HG02852 (cell line): ENCODE results near the gene PCNX4.

Source experiments
- ATAC-seq: cut with Tn5 transposase; IDR thresholded peaks from one replicate; pipeline ENCODE4 v1.9.1; 2021; ENCODE audit warnings: mild to moderate bottlenecking, moderate library complexity; ENCODE audit not compliant: unreplicated experiment

PCNX4 gene

DNA sequence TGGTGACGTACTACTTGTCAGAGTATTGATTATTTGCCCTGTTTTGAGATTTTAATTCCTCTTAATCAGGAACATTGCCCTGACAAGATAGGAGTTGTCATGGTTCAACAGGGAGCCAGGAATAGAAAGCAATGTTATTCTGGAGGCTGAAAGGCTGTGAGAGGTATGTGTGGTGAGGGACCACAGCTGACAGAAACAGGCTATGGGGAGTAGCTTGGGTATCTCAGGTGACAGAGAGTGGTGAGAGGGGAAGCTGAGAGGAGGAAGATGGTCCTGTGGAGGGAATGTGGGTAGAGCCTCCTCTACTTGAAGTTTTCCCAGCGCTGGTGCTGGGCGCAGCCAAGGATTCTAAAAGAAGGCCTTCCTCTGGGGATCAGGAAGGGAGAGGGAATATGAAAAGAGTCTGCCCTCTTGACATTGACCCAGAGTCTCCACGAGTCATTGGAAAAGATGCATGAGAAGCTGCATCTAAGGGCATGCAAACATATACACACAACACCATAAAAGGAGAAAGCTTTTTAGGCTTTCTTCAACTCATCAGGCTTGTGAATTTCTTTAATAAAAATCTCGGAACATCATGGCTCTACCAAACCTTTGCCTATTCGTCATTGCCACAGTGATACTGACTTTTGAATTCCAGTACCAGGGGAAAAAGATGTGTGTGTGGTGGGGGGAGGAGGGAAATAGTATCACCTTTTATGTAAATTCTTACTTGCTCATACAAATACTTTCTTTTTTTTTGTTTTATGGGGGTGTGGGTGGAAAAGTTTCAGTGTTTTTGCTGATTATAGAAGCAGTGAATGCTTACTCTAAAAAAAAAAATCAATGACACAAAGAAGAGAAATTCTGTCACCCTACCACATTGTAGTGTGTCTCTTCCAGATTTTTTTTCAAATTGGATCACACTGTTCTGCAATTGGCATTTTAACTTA is 113.4 kb downstream of the PCNX4 start:
- peak; percentile 55 for ATAC-seq

DNA sequence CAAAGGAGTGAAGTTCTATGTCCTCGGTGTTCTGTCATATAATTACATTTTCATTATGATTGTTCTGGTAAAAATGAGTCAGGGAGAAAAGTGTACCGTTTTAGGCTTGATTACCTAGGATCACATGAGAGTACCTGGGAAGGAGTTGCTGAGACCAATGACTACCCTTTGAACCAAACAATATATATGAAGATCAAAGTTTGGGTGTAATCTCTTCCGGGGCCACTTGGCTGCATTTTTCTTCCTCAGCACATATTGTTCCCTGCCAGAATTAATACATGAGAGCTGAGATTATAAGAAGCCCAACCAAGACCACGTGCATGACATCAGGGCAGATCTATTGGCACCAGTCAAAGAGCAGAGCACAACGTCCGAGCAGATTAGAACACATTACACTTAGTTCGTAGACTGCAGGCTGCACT is 114.5 kb downstream of the PCNX4 start:
- no peak for ATAC-seq

DNA sequence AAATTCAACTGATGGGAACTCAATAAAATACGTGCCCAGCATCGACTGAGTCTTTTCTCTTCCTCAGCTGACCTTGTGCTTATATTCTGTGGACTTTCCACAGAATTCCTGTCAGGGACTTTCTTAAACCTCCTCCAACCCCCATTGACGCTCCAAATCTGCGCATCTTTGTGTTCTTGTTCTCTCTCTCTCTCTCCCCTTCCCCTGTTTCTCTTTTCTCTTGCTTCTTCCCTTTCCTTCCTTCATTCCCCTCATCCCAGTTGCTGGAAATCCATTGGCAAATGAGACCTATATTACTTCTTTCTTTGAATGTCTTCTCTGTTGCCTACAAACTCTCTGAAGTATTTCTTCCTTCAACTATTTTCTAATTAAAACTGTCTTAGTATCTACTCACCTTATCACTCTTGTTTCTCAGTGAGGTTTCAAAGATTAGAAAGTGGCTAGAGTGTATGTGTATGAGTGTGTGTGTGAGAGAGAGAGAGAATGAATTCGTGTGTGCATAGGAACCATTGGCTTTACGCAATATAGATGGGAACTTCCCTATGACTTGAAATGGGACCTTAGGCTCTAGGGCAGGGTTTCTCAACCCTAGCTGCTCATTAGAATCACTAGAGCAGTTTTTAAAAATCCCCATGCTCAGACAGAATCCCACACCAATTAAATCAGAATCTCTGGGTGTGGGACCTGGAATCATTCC is 115.3 kb downstream of the PCNX4 start:
- peak; percentile 42 for ATAC-seq

DNA sequence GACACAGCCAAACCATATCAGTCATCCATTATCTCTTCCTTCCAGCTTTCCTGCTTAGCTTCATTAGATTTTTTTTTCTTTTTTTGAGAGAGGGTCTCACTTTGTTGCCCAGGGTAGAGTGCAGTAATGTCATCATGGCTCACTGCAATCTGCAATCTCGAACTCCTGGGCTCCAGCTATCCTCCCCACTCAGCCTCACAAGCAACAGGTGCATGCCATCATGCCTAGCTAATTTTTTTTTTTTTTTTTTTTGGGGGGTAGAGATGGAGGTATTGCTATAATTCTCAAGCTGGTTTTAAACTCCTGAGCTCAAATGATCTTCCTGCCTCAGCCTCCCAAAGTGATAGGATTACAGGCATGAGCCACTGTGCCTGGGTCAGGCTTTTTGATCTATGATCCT is 119.0 kb downstream of the PCNX4 start:
- ATAC-seq = no peak

DNA sequence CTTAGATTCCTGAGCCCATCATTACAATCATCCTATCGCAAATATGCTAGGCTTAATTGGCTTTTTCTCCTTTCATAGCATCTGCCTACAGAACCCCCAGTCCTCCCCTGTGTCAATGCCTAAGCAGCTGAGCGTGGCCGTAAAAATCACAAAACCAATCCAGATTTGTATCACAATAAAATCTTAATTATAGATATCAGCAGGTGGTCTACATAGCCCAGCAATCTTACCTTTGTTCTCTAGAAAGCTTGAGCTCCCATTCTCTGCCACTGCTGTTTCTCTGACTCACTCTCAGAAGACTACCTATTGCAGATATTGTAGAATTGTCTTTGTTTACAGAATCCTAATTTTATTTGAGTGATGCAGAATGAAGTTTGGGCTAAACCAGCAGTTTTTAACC is 119.4 kb downstream of the PCNX4 start:
- ATAC-seq = no peak

DNA sequence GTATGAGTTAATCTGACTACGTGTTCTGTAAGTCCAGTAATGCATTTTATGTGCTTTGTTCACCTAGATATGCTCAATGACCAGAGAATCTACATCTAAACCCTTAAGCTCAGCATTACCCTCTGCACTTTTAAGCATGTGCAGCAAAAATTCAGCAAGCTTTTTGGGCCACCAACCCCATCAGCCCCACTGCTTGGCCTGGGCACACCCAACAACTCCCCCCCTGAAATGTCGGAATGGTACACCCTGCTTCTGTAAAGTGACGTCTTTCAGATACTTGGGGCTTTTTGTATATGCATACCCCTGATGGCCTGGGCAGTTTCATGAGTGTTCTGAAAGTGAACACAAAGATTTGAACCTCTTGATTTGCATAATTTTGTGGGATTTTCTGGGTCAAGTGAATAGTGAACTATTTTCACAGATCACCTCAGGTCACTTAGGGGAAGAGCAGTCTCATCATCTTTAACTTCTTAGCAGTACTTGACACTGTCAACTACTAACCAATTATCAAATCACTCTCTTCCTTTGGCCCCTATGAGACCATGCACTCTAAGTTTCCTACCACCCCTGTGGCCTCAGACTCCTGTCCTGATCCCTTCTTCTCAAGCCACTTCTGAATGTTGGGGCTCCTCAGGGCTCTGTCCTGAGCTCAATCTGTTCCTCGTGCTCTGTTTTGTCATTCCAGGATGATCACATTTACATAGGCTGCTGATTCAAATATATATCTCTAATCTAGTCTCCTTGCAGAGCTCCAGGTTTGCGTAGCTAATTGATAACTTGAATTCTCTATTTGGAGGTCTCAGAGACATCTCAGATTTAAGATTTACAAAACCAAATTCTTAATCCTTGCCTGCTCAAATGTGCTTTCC is 121.0 kb downstream of the PCNX4 start:
- peak; percentile 90 for ATAC-seq

DNA sequence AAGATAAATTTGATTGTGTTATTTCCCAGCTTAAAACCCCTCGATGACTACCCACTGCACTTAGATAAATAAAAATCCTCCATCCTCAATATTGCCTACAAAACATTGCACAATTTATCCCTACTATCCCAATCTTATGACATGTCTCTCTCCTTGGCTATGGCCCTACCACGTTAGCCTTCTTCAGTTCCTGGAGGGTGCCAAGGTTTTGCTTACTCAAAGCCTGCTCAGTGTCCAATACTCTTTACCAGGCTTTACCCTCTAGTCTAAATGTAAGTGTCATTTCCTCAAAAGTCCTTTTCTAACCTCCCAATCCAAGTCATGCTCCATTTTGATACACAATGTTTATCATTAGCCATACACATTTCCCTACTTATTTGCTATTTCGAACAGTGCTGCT is 122.3 kb downstream of the PCNX4 start:
- ATAC-seq = no peak

DNA sequence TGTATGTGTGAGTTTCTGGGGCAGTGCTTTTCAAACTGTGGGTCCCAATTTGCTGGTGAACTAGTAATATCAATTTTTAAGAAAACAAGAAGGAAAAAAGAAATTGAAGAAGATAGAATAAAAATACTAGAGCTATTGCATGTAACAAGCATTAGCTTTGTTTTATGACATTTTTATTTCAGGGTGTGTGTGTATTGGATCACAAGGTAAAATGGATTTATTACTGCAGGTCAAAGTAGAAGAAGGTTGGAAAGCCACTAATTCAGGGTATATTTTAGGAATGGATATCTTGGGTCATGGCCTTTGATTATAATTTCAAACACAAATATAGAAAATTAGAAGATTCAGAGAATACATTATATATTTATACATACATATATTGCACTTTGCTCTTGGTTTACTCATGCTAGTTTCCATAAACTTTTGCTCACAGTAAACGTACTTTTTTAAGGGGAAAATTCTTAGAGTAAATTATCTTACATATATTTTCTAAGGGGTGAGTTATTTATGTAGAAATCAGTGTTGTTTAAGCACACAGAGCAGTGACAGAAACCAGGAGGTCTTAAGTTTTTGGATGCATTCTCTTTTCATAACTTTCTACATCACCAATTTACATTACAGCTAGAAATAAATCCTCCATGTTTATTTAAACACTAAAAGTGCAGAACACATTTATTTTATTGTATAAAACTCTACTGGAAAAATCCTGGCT is 122.8 kb downstream of the PCNX4 start:
- no peak for ATAC-seq

DNA sequence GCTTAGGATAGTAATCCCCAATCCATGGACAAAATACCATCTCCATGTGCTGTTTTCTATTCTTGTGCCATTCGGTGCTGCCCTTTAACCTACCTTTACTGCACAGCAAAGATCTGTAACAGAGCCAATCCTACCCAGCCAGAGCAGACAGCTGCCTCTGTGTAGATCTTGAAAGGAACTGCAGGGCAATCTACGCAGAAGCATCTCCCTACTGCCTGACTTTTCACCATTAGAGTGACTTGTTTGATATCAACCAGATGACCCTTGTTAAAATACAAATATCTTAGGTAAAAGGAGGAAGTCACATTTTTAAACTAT is 123.4 kb downstream of the PCNX4 start:
- no peak for ATAC-seq

DNA sequence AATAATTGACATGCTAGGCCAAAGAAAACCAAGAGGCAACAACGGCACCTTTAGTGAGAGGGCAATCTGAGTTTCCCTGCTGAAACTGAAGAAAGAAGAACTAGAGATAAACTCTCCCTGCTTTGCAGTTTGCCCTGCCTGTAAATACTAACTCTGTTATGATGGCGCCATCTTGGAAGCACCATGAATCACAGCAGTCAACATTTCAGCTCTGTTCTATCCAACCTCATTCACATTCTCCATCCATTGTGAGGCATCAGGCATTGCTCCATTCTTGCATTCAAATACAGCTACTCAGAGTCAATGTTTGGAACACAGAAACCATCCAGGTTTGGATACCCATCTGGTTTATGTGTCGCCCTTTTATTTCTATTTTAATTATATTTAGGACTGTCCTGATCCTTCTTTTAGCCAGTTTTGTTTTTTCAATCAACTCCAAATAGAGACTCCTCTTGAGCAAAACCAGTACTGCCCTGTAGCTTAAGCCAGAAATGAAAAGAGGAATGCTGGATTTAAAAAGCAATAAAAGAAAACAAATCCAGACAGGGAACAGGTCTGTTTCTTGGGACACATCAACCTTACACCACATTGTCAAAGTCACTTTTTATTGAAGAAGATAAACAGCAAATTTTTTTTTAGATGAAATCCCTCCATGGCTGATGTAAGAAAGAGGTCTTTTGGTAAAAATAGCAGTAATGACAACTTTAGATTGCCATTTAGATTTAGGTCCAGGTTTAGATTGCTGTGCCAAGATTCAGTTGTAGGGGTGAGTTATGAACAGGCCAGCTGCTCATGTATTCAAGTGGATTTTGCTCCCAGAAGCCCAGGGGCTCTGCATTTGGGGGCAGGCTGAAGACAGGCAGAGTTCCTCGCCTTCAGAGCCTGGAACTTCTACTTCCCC is 124.0 kb downstream of the PCNX4 start:
- ATAC-seq = no peak

DNA sequence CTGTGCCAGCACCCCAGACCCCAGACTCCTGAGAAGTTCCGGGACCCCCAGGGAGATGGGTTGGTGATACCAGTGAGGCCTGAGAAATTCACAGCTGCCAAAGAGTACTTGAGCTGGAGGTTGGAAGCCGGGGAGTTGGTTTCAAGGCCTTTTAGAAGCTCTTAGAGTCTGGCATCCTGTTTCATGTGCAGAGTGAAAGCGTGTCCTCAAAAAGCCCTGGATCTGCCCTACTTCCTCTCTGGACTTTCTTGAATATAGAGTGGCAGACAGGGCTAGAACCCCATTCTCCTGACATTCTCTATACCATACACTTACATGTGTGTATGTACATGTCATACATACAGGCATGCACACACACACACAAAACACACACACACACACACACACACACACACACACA is 126.0 kb downstream of the PCNX4 start:
- ATAC-seq = no peak
